NOMO-1 treated with DMSO at 0.1 percent for 48 hours (cell line): ENCODE results near the gene MATCAP1.

Source experiments
- DNase-seq: peaks from one replicate; lab custom pipeline; 2025; ENCODE audit not compliant: unreplicated experiment; lab: John Stamatoyannopoulos, UW

Gene MATCAP1

DNA sequence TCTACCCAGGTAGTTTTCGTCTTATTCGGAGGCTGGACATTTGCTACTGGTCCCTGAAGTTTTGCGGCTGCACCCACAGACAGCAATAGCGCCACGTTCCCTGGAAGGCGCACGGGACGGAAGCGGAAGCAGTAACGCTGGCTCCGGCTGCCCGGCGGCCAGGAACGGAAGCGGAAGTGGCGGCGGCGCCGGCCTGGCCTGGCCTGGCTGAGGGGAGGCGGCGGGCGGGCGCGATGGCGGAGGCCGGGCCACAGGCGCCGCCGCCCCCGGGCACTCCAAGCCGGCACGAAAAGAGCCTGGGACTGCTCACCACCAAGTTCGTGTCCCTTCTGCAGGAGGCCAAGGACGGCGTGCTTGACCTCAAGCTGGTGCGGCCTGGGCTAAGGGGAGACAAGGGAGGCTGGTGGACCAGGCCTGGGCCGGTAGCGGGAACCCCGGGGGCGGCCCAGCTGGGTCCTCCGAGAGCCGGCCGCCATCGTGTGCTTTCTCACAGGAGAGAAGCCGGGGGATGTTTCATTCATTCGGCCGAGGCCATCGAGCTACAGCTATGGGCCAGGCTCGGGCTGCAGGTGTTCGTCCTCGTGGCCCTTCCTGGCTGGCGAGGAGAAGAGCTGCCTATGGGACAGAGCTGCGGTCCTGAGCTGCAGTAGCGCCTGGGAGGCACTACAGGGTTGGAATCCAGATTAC is 8.4 kb upstream of the MATCAP1 start, which contains the start of gene E2F4:
Gene E2F4 (plus strand): TSS at position 161 of the 687 bp plus-strand sequence. CDS start 73 bp downstream, at position 234.
- DNase-seq = peak; percentile 95

DNA sequence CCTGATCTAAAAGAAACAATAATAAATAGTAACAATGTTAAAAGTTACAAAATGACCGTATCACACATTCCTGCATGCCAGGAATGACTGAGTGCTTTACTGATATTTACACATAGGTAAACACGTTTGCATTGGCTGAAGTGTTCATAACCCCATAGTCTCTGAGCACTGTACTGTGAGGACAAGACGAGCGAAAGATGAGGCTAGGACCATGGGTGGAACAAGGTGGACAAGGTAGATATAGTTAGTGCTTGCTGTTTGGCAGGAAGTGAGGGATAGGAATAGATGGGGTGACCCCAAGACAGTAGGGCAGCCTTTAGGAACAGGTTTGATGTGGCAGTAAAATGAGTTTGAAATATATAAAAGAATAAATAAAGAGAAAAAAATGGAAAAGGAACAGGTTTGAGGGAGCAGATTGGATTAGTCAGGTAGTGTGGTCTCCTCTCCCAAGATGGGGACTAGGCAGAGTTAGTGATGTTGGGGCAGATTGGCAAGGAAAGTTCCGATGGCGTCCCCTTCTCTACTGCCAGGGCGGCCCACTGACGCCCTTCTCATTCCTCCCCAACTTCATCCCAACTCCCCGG is 7.7 kb upstream of the MATCAP1 start:
- no peak for DNase-seq

DNA sequence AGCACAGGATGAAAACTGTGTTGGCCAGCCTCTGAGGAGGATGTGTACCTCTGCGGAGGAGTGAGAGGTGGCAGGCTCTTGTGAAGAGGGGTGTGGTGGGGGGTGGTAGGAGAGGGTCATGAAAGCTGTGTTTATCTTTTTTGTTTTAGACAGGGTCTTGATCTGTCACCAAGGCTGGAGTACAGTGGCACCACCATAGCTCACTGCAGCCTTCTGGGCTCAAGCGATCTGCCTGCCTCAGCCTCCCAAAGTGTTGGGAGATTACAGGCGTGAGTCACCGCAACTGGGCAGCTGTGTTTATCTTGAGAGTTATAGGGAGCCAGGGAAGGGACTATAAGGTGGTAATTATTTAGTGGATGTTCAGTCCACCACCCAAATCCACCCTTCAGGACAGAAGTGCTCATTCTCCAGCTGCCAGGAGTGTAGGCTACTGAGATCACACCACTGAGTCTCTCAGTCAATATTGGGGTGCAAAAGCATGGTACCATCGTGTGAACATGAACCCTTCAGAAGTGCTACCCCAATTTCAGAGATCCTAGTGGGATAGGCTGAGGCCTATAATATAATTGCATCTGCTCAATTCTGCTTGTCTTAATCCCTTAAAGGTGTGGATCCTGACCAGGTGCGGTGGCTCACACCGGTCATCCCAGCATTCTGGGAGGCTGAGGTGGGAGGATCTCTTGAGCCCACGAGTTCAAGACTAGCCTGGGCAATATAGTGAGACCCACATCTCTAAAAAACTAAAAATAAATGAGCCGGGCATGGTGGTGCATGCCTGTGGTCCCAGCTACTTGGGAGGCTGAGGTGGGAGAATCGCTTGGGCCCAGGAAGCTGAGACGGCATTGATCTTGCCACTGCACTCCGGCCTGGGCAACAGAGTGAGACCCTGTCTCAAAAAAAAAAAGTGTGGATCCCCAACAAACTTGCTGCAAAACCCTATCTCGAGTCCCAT is 7.0 kb upstream of the MATCAP1 start:
- DNase-seq = no peak

DNA sequence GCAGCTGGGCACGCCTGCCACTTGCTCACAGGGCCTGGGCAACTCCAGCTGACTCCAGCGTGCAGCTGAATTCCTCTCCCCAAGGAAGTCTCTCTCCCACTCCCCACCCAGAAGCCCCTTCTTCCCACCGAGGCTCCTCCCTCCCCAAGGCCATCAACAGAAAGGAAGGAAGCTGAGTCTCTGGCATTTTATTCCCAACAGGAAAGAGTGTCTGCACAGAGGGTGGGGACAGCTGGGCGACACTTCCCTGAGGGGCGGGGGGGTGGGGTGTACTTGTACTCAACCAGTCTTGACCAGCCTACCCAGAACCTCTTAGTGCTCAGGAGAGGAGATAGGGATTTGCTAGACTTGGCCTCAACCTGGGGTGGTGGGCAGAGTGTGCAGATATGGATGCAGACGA is 6.3 kb upstream of the MATCAP1 start, which contains the start of gene EXOC3L1:
Gene EXOC3L1 (minus strand): TSS at position 96 of the 400 bp plus-strand sequence. CDS start 460 bp downstream, outside the sequence.
- no peak for DNase-seq

DNA sequence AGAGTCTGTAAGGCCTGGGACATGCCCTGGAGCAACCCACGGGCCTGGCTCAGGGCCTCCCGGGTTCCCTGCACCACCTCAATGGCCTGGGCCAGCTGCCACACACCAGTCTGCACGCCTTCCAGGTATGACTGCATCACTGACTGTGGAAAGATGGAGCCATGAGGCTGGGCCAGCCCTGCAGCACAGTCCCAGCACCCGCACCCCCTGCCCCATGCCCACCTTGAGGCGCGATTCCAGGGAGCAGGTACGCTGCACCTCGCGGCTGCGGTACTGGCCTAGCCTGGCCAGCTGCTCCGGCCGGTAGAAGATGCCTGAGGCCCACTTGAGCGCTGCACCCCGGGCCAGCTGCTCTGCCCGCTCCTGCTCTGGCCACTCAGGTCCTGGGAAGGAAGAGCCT is 5.0 kb upstream of the MATCAP1 start:
- DNase-seq = no peak

DNA sequence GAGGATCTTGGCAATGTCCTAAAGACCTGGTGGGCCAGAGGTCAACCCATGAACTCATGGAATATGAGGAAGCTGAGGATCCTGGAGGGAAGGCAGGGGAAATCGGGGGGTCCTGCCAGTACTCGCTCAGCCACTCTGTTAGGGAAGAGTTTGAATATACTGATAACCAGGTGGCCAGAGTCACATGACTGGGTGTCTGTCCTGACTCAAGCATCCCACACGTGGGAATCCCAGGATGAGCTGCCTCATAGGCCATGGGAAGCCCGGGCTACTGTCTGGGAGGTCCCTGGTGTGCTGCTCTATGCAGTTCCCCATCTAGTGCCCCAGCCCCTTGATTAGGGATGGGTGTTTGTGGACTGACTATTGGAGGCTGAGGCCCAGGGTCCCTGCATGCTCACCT is 4.6 kb upstream of the MATCAP1 start:
- DNase-seq = no peak

DNA sequence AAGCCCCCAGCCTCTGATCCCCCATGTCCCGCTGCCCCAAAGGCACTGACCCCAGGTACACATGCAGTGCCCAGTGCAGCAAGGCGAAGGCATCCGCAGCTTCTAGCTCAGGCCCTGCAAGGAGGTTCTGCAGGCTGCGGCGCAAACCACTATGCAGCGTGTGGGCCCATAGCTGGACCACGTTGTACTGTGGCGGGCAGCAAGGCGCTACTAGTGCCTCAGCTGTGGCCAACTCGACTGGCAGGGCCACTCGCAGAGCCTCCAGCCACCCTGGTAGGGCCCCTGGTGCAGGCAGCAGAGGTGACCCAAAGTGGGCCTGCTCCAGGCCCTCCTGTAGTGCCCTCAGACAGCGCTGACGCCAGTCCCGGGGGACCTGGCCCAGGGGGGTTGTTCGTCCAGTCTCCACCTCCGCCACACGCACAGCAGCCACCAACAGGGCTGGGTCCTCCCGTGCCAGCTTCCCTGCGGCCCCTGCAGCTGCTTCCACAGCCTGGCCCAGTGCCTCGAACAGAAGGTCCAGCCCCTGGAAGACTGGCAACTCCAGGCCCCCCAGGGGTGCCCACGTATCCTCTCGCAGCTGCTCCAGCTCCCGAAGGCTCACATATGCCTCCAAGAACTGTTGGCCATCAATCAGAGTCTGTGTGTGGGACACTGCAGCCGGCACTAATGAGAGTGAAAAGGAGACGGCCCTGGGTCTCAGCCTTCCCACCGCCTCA is 3.6 kb upstream of the MATCAP1 start:
- no peak for DNase-seq

DNA sequence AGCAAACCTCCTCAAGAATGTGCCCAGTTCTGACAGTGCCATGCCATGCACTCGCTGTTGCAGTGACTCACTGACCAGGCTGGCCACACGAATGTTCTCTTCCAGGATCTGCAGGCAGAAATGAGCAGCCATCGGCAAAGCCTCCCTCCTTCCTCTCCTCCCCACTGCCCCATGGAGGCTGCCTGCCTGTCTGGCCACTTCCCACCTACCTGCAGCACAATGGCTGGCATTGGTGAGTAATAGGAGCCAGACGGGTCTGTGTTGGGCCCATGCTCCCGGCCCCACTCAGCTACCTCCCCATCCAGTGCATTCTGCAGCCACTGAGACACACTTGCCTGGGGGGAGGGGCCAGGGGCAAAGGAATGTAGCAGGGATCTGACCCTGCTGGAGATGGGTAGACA is 2.8 kb upstream of the MATCAP1 start:
- DNase-seq = no peak

DNA sequence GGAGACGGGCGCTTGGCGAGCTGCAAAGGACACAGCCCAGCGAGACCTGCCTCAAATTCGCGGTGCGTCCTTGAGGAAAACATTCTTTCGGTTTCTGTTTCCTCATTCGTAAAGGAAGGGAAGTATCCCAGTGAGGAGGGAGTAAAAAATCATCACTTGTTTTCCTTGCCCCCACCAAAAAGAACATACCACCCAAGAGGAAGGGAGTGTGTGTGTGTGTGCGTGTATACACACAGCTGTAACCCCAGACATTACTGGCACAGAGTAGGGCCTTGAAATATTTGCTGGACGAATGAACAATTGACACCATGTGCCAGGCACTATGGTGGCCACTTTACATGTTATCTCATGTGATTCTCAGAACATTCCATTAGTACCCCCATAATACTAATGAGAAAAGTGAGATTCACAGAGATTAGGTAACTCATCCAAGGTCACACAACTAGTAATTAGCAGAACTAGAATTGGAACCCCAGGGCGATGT is 1.9 kb upstream of the MATCAP1 start:
- no peak for DNase-seq

DNA sequence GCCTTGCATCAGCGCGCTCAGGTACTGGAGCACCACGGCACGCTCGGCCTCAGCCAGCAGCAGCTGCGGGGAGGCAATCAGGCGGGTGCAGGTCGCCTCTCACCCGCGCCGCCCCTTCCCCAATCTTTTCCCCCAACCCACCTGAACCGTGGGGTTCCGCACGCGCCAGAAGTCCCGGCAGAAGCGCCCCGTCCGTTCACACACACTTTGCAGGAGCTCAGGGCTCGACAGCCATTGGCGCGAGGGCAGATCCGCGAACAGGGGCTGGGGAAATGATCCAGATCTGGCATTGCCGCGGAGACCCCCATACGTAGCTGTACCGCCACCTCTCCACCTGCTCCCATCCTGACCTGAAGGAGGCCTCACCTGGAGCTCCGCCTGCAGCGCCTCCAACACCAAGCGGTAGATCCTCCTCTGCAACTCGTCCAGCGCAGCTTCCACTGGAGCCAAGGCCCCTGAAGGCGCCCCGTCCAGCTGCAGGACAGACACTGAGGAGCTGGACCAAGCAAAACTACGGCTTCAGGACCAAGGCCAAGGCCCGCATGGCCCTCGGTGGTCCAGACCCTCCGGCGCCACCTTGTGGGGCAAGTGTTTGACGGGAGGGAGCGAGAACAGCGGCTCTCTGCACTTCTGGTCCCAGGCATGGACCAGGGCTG is 1.4 kb upstream of the MATCAP1 start:
- peak; percentile 78 for DNase-seq

DNA sequence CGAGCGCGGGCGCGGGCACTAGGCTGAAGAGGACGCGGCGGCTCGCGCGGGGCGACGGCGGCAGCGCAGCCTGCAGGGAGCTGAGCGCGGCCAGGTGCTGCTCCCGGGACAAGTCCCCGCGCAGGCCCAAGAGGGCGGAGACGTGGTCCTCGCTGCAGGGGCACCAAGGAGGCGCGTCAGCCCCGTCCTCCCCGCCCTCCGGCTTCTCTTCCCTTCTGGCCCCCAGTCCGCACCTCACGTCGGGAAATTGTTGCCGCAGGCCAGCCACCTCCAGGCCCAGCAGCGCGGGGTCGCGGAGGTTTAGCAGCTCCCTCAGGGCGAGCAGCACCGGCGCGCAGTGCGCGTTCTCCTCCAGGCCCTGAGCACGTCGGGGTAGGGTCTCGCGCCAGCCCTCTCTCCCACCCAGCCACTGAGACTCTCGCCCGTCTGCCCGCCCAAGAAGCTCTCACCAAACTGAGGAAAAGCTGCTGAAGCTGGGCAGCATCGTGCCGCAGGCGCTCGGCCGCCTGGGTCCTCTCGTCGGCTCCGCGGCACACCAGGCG is 761 bp upstream of the MATCAP1 start:
- DNase-seq = no peak

DNA sequence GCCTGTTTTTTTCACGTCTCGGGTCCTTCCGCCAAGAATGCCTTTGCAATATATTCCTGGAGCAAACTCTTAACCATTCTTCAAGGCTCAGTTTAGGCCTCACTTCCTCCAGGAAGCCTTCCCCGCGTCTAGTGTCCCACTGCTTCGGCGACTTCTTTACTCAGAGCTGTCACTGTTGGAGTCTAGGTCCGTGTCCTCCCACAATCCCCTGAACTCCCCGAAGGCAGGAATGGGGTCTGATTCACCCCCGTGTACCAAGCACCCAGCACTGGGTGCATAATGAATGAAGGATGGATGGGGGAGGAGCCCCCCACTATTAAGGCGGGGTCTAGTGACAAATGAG is 508 bp downstream of the MATCAP1 start:
- no peak for DNase-seq

DNA sequence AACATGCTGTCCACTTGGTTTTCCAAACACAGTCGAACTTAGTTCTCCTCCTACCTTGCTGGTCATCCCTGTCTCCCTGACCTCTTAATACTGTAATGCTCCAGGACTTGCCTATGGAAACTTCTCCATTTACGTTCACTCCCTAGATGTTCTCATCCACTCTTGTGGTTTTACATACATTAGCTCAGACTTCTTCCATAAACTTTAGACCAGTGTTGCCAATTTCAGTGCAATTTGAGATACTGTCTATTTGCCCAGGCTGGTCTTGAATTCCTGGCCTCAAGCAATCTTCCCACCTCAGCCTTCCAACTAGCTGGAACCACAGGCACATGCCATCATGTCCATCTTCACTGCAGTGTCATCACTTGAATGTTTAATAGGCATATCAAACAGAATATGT is 1.5 kb downstream of the MATCAP1 start:
- no peak for DNase-seq

DNA sequence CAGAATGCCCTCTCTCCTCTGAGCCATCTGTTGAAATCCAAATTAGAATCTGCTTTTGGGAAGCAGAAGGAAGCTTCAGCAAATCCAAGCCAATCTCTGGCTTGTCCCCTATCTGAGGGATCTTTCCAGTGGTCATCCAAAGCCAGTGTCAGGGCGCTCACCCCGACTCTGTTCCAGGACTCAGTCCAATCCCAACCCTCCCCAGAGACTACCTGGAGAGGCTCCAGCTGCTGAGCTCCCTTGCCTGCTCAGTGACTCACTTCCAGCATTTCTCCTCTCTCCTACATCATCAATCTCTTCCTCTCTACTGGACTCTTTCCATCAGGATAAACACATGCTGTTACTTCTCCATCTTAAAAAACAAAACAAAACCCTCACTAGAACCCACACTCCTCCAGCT is 2.4 kb downstream of the MATCAP1 start:
- DNase-seq = no peak

DNA sequence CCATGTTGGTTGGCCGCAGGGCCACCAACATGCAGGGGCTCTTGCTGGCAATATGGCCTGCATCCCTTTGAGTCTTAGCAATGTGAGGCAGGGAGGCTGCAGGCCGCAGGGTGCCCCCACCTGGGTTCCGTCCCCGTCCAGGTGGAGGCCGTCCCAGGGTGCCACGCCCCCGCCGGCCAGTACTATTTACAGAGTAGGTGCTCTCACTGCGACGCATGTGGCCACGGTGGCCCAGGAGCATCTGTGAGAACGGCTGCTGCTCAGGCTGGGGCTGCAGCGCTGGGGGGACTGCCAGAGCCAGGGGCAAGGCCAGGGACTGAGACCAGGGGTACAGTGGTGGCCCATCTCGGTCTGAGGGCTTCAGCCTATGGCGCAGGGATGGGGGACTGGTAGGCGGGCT is 3.6 kb downstream of the MATCAP1 start:
- no peak for DNase-seq

DNA sequence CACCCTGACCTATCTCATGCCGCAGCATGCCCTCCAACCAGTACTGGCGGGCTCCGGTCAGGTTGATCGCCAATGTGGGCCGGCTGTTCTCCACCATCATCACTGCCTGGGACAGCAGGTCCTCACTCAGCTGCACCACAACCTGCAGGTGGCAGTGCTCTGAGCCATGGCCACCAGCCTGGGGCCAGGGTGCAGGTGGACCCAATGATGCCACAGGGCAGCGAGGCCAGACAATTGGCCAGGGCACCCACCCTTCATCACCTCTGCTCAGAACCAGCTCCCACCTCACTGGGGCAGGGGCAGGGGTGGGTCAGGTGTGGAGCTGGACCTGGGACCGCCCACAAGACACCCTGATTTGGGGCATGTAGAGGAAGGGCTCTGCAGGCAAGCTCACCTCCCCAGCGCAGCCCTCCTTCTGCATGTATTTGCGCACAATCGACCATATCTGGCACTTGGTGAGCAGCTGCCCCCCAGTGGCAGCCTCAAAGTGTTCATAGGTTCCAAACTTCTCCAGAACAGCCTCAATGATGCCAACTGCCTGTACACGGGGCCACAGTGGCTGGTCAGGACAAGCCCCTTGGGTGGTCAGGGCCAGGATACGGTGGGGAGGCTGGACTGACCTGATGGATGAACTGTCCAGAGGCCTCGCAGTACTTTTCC is 4.2 kb downstream of the MATCAP1 start:
- no peak for DNase-seq

DNA sequence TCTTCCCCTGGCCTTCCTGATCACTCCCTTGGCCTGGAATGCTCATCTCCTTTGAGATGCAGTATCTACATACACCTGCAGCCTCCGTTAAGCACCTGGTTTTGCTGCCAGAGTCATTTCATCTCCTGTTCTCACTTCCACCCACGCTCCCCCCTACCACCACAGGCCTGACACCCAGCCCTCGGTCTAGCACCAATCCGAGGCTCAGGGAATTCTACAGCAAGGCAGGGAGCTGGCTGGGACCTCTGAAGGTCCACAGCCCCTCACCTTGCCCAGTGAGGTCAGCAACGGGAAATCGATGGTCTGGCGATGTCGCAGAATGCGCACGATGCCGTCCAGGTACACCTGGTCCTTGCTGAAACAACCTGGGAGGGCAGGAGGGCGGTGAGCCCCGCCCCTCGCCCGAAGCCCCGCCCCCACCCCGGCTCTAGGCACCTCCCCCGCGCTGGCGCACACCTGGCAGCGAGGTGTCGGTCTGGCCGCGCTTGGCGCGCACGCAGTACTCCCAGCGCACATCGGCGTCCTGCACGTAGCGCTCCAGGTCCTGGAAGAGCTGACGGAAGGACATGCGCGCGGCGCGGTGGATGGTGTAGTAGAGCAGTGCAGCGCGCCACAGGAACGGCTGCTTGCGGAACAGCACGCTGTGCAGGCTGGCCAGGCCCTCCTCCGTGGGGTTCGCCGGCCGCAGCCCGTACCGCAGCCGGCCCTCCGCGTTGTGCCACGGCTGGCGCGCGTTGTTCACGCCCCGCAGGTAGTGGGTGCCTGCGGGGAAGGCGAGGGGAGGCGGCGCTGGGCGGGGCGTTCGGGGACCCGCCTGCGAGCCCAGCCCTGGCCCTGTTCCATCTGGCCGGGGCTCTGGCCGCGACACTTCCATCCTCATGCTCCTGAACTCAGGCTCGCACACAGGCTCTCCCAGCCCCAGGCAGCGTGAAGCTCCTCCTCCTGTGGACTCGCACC is 5.7 kb downstream of the MATCAP1 start:
- no peak for DNase-seq

DNA sequence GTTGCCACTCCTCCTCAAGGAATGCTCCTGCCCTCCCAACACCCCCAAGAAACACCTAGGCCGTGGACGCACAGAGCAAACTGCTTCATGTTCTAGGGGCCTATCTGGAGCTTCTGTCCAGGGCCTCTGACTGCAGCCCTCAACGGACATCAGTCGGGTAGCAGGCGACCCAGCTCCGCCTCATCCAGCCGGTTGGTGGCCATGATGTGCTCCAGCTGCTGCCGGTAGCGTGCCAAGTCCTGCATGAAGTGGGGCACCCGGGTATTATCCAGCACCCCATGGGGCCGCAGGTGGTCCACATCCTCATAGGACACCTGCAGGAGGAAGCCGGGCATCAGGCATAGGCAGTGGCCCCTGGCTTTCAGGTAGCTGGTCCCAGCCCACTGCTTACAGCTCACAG is 7.1 kb downstream of the MATCAP1 start:
- no peak for DNase-seq
